ENCODE data around the gene METTL21C. TPM values are rescaled to one million over a fixed set of nuclear protein-coding genes. Genes with fewer than 3 reads are reported as not detected.

METTL21C gene
- total RNA-seq, 1 experiment from 2014 or later, result not detected

GRCh38 chr13:102679449-102680132 is 15.3 kb downstream of the METTL21C start:
- Histone ChIP-seq H3K9me3 (ENCODE audit: insufficient read depth, low read depth) (no peaks in the 10 kb centered on the region), H3K79me2 (ENCODE audit: low read depth) (no peaks in the 10 kb centered on the region), H2AFZ (no peak overlapping the region), H3K4me3 (no peak overlapping the region), H3K36me3 (ENCODE audit: low read depth) (0 out of 2 replicates have a peak, but pooled peaks cover 16% of the 10 kb centered on the region), H3F3A (ENCODE audit: insufficient read depth, low read depth) (peaks cover 7% of the 10 kb centered on the region; the same call in 1 of the 2 replicates), H3K27me3 (ENCODE audit: insufficient read depth, low read depth) (no peaks in the 10 kb centered on the region), H3K9me2 (ENCODE audit: insufficient read depth) (no peaks in the 10 kb centered on the region), H3K4me2 (no peak overlapping the region), H3K27ac (no peak overlapping the region), H3K4me1 (replicated peaks; ENCODE audit: insufficient read depth) (no peaks in the 10 kb centered on the region), H4K20me1 (ENCODE audit: insufficient read depth) (no peaks in the 10 kb centered on the region)
- intact Hi-C loops (cut with micrococcal nuclease; ENCODE audit: unreplicated experiment), result no loop called here
- ChIA-PET POLR2A (ENCODE audit: unreplicated experiment) (no interaction called here), CTCF (no interaction called here)
- no peak for DNase-seq
- TF ChIP-seq EZH2 (IDR thresholded peaks at IDR 0.05; ENCODE audit: low read depth), result no peak
- TF ChIP-seq, protein P1, sequence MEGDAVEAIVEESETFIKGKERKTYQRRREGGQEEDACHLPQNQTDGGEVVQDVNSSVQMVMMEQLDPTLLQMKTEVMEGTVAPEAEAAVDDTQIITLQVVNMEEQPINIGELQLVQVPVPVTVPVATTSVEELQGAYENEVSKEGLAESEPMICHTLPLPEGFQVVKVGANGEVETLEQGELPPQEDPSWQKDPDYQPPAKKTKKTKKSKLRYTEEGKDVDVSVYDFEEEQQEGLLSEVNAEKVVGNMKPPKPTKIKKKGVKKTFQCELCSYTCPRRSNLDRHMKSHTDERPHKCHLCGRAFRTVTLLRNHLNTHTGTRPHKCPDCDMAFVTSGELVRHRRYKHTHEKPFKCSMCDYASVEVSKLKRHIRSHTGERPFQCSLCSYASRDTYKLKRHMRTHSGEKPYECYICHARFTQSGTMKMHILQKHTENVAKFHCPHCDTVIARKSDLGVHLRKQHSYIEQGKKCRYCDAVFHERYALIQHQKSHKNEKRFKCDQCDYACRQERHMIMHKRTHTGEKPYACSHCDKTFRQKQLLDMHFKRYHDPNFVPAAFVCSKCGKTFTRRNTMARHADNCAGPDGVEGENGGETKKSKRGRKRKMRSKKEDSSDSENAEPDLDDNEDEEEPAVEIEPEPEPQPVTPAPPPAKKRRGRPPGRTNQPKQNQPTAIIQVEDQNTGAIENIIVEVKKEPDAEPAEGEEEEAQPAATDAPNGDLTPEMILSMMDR (conservative IDR thresholded peaks at IDR 0.05), result no peak
- BruUV-seq (replicated peaks), result no TSS peak

- Histone ChIP-seq H3K36me3 (ENCODE audit: low read depth) (peaks cover 25% of the 10 kb centered on the region; the same call in 1 of the 2 replicates), H3K4me3 (no peak overlapping the region), H3K27ac (no peak overlapping the region), H3K79me2 (ENCODE audit: low read depth) (no peaks in the 10 kb centered on the region), H3K4me2 (no peak overlapping the region), H2AFZ (no peak overlapping the region), H3F3A (ENCODE audit: insufficient read depth, low read depth) (peaks cover 7% of the 10 kb centered on the region; the same call in 1 of the 2 replicates), H3K9me2 (ENCODE audit: insufficient read depth) (no peaks in the 10 kb centered on the region), H3K4me1 (replicated peaks; ENCODE audit: insufficient read depth) (no peaks in the 10 kb centered on the region), H4K20me1 (ENCODE audit: insufficient read depth) (no peaks in the 10 kb centered on the region), H3K9me3 (ENCODE audit: insufficient read depth, low read depth) (no peaks in the 10 kb centered on the region), H3K27me3 (ENCODE audit: insufficient read depth, low read depth) (no peaks in the 10 kb centered on the region)
- BruUV-seq (replicated peaks), result no TSS peak
- TF ChIP-seq, protein P1 (conservative IDR thresholded peaks at IDR 0.05), result no peak
- no peak for TF ChIP-seq EZH2 (IDR thresholded peaks at IDR 0.05; ENCODE audit: low read depth)
- ChIA-PET POLR2A (ENCODE audit: unreplicated experiment) (no interaction called here), CTCF (no interaction called here)
- intact Hi-C loops (cut with micrococcal nuclease; ENCODE audit: unreplicated experiment), result no loop called here
- no peak for DNase-seq
Measured at GRCh38 chr13:102678339-102679107, 16.3 kb downstream of the METTL21C start.

DNA sequence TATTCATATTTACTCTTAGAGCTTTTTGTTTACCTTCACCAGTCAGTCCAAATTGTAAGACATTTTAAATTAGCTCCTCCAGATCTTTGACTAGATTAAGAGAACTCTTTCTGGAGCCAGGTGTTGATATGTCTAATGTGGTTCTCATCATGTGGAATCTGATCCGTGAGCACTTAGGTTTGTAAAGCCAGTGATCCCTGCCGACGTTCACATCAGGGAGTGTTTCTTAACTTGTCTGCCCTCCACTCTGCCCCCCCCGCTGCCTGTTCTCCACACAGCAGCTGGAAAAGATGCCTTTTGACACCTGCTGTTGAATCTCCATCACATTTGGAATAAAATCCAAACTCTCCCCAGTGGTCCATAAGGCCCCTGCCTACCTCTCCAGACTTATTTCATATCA is 17.7 kb downstream of the METTL21C start:
- DNase-seq, result no peak
- Histone ChIP-seq H2AFZ (no peak overlapping the region), H3K27me3 (ENCODE audit: insufficient read depth, low read depth) (no peaks in the 10 kb centered on the region), H3K9me2 (ENCODE audit: insufficient read depth) (no peaks in the 10 kb centered on the region), H3K27ac (no peak overlapping the region), H3K4me1 (replicated peaks; ENCODE audit: insufficient read depth) (no peaks in the 10 kb centered on the region), H3K36me3 (ENCODE audit: low read depth) (peaks cover 25% of the 10 kb centered on the region; the same call in 1 of the 2 replicates), H3K4me2 (no peak overlapping the region), H3F3A (ENCODE audit: insufficient read depth, low read depth) (peaks cover 7% of the 10 kb centered on the region; the same call in 1 of the 2 replicates), H4K20me1 (ENCODE audit: insufficient read depth) (no peaks in the 10 kb centered on the region), H3K79me2 (ENCODE audit: low read depth) (no peaks in the 10 kb centered on the region), H3K9me3 (ENCODE audit: insufficient read depth, low read depth) (no peaks in the 10 kb centered on the region), H3K4me3 (no peak overlapping the region)
- ChIA-PET POLR2A (ENCODE audit: unreplicated experiment) (no interaction called here), CTCF (no interaction called here)
- TF ChIP-seq, protein P1 (conservative IDR thresholded peaks at IDR 0.05), result no peak
- TF ChIP-seq EZH2 (IDR thresholded peaks at IDR 0.05; ENCODE audit: low read depth), result no peak
- intact Hi-C loops (cut with micrococcal nuclease; ENCODE audit: unreplicated experiment), result no loop called here
- no TSS peak for BruUV-seq (replicated peaks)
